Mammary epithelial cell (primary cell): ENCODE data around the gene GAS2L1.

ENCODE experiments used
- EZH2 ChIP-seq: IDR thresholded peaks from 2 replicates; pipeline ENCODE4 v1.6.1; 2012; ENCODE audit warnings: low read length, inconsistent platforms, borderline replicate concordance
- TF ChIP-seq, protein P1 (sequence below), 2 donors: IDR thresholded peaks in 1 of 2; conservative IDR thresholded peaks in 1 of 2; 2 replicates each; pipeline ENCODE4 v1.5.1; 2011 to 2012; ENCODE audit warnings: inconsistent platforms in 2 of 2, low read length in 2 of 2, mild to moderate bottlenecking in 2 of 2, control low read depth in 1 of 2, low read depth in 1 of 2; ENCODE audit not compliant: insufficient read depth in 1 of 2; ENCODE audit errors: extremely low read depth in 1 of 2

DNA sequence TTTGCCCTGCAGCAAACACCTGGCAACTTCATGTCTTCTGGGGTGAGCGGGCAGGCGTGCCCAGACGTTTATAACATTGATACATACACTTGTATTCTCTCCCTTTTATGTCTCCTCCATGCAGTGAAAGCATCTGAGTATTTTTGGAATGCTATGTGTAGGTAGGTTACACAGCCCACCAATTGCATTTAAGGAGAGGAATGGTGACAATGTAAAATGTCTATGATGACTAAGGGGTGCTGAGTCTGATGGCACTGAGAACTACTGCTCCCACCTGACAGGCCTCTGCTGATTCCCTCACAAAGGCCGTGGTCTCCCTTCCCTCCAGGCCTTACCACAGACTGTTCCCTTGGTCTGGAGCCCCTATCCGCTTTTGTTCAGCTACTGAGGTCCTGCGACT is 31.9 kb downstream of the GAS2L1 start:
- TF ChIP-seq, protein P1, sequence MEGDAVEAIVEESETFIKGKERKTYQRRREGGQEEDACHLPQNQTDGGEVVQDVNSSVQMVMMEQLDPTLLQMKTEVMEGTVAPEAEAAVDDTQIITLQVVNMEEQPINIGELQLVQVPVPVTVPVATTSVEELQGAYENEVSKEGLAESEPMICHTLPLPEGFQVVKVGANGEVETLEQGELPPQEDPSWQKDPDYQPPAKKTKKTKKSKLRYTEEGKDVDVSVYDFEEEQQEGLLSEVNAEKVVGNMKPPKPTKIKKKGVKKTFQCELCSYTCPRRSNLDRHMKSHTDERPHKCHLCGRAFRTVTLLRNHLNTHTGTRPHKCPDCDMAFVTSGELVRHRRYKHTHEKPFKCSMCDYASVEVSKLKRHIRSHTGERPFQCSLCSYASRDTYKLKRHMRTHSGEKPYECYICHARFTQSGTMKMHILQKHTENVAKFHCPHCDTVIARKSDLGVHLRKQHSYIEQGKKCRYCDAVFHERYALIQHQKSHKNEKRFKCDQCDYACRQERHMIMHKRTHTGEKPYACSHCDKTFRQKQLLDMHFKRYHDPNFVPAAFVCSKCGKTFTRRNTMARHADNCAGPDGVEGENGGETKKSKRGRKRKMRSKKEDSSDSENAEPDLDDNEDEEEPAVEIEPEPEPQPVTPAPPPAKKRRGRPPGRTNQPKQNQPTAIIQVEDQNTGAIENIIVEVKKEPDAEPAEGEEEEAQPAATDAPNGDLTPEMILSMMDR (conservative IDR thresholded peaks at IDR 0.05 in 1 of 2, IDR thresholded peaks at IDR 0.05 in 1 of 2; ENCODE audit: extremely low read depth in 1 of 2, insufficient read depth in 1 of 2, low read depth in 1 of 2, low read length in 2 of 2): no peak
- TF ChIP-seq EZH2: no peak
